GM12892 (cell line): ENCODE measurements around the gene ATG2B.
"Not testable (repeated sequence)": the region's sequence is repeated elsewhere in the genome, so short reads cannot be mapped to it uniquely, and the experiment has no call there.

Experiments used
- DNase-seq: peaks from one replicate; pipeline ENCODE4 v3.0.0; 2011; ENCODE audit not compliant: insufficient read length
- FAIRE-seq: peaks from 2 replicates; lab custom pipeline; 2011; peaks lifted over from hg19 to GRCh38; lab: Jason Lieb, UNC
- POLR2A ChIP-seq: IDR thresholded peaks from 2 replicates; pipeline ENCODE4 v1.6.1; 2011; ENCODE audit warnings: low read depth, low read length, control low read depth
- POLR2AphosphoS5 ChIP-seq: IDR thresholded peaks from 2 replicates; pipeline ENCODE4 v1.6.1; 2011; ENCODE audit warnings: low read depth, low read length, control low read depth
- TAF1 ChIP-seq: IDR thresholded peaks from 2 replicates; pipeline ENCODE4 v1.6.1; 2011; ENCODE audit warnings: low read depth, mild to moderate bottlenecking, control low read depth, low read length, borderline replicate concordance

ATG2B gene

DNA sequence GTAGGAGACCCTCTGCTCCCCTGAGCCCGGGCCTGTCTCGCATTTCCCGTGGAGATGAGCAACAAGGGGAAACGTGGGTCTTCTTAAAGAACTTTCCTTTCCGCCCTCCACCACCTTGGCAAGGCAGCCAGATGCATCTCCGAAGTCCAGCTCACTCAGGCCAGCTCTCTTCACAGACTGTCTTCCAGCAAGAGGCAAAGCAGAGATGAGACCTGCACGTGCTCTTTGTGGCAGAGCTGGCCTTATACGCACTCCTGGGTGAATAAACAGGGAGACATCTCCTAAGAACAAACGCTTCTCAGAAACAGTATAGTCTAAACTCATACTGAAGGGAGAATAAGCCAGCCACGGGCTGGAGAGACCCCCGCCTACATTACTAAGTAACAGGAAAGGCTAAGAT, 108.5 kb downstream of the ATG2B start:
- DNase-seq (no peak), FAIRE-seq (no peak)
- TF ChIP-seq POLR2AphosphoS5 (no peak), POLR2A (no peak), TAF1 (no peak)

DNA sequence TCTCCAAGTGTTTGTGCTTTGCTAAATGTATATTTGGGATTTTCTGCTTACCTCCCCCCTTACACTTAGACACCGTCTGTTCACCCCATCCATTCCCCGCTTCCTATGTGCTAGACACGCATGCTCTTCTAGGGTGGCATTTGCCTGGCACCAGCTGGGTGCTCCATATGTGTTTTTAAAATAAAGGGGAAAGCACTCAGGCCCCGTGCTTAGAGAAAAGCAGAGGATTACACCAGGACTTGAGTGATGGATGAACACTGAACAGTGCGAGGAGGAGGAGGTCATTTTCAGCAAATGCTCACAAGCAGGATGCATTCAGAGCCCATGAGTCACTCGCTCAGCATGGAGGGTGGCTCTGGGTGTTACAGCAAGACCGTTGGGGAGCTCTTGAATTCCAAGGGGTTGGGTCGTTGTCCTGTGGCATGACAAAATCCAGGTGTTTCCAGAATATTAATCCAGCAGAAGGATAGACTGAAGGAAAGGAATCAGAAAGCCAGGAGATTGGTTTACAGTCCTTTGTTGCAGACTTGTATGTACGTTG, 110.1 kb downstream of the ATG2B start:
- TF ChIP-seq TAF1 (no peak), POLR2AphosphoS5 (no peak)
- DNase-seq (no peak), FAIRE-seq (no peak)

DNA sequence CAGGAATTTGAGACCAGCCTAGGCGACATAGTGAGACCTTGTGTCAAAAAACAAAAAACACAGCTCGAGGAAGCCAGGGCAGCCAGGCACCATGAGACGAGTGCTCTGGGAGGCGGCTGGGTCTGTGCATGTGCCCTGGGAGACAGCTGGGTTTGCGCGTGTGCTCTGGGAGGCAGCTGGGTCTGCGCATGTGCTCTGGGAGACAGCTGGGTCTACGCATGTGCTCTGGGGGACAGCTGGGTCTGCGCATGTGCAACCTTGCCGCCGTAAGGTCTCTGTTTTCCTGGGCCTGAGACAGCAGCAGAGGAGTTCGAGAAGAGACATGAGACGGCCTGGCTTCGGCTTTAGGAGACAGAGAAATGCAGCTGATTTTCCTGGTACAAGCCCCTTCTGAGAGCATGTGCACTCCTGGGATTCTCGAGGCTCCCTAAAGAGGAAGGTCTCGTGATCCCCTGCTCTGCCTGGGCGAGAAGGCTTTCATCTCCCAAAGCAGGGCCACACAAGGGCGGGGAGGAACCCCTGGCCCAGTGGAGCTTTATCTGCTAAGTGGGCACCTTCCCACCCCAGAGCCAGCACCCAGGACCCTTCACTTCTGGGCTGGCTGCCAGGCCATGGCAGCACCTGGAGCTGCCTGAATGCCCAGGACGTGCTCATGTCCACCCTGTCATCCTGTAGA, 110.7 kb downstream of the ATG2B start:
- TF ChIP-seq POLR2AphosphoS5 (no peak), TAF1 (no peak), POLR2A (no peak)
- no peak for DNase-seq
- FAIRE-seq, result no peak

DNA sequence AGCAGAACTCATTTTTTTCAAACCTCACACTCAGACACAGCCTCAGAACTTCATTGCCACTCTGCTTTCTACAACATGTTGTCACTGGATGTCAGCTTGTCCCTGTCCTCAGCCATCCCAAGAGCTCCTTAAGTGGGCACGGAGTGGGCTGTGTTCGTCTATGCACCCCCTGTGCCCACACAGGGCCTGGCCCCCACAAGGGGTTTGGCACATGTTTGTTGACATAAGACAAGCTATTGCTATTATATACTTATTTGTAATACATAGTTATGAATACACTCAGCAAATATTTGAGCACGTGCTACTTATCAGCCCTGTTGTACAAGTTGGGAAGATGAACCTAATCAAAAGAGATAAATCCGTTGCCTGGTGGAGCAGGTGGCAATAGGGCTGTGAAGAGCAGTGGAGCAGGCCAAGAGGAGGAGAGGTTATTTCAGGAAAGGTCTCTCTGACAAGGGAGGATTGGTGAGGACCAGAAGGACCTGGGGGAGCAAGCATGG, 111.4 kb downstream of the ATG2B start:
- DNase-seq (no peak), FAIRE-seq (no peak)
- TF ChIP-seq TAF1 (no peak), POLR2A (no peak), POLR2AphosphoS5 (no peak)

DNA sequence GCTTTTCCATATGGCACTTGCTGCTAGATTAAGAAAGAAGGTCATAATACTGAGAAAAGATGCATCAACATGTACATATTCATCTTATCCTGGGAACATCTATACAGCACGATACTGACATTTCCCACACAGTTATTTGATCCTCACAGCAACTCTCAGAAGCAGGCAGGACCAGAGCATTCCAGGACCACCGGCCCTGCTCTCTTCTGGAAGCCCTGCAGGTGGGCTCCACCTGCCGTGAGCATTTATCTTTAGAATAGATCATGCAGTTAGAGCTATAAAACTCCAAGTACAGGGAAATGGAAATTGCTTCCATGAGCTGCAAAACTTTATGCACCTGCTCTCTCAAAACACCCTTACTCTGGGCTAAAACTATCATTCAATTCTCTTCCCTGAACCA, 112.7 kb downstream of the ATG2B start:
- no peak for FAIRE-seq
- no peak for DNase-seq
- TF ChIP-seq TAF1 (no peak), POLR2A (no peak), POLR2AphosphoS5 (no peak)

DNA sequence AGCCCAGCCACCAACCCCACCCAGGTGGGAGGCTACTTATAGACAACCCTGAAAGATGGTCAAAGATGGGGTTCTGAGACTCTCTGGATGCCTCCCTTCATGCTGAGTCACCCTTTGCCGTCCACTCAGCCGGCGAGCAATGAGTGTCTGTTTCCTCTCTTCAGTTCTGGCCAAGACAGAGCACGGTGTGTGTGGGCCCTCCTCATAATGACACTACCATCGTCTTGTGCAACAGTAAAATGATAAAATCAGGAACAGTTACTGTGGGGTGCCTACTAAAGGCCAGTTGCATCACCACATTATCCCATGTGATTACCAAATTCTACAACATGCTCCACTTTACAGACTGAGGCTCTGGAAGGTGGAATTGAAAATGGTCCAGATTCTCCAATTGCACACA, 114.1 kb downstream of the ATG2B start:
- no peak for FAIRE-seq
- TF ChIP-seq POLR2AphosphoS5, result no peak
- TF ChIP-seq POLR2A, result no peak
- TF ChIP-seq TAF1, result no peak
- no peak for DNase-seq

DNA sequence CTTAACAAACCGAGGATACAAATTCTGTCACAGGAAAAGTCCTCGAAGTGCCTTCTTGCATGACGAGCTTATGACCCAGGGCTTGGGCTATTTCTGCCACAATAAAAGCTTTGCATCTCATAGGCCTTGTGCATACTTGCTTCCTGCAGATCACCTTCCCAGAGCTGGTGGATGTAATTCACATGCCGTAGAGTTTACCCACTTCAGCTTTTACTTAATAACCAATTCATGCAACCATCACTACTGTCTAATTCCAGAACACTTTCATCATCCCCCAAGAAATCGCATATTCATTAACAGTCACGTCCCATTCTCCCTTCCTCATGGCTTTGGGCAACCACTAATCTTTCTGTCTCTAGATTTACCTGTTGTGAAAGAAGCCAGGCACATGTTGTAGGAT, 116.1 kb downstream of the ATG2B start:
- DNase-seq (no peak), FAIRE-seq (no peak)
- no peak for TF ChIP-seq TAF1
- no peak for TF ChIP-seq POLR2A
- no peak for TF ChIP-seq POLR2AphosphoS5

DNA sequence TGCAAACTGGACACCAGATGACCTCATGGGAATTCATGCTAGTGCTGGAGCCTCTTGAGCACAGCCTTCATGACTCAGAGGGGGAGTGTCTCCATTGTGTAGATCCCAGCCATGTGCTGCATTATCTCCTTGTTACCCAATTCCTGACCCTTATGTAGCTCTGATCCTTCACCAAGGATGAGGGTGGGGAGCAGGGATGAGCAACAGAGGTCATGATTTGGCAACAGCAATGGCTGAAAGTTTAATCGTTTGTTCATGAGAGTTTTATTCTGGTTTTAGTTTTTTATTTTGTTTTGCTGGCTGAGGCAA, 116.6 kb downstream of the ATG2B start:
- DNase-seq, result no peak
- no peak for TF ChIP-seq POLR2A
- TF ChIP-seq POLR2AphosphoS5, result no peak
- TF ChIP-seq TAF1, result no peak
- no peak for FAIRE-seq

DNA sequence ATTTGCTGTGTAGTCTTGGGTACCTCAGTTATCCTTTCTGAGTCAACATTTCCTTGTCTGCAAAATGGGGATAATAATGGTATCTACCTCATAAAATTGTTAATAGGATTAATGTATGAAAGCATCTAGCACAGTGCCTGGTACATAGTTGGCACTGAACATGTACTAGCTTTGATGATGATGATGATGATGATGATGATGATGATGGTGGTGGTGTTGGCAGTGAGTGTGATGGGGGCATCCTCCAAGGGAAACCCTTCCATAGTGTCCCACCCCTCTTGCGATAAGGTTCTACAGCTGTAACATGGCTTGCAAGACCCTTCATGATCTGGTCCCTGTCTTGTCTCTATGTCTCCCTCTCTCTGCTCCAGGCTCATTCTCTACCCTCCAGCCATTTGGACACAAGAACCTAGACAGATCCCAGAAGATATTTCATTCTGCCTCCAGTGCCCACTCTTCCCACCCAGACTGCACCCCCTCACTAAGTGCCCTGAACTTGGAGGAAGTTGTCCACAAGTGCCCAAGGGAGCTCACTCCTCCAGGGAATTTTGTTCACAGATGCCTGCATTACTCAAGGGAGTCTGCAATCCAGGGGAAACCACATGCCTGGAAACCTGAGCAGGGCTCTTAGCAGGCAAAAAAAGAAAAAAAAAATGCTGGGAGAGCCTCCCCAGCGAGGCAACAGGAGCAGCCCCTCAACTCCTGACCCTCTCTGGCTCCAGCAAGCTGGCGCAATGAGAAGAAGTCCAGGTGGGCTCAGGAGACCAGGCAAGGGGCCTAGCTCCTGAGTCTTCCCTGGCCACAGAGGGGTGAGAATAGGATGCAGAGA, 117.2 kb downstream of the ATG2B start:
- DNase-seq (no peak), FAIRE-seq (no peak)
- no peak for TF ChIP-seq POLR2A
- no peak for TF ChIP-seq TAF1
- TF ChIP-seq POLR2AphosphoS5, result no peak

DNA sequence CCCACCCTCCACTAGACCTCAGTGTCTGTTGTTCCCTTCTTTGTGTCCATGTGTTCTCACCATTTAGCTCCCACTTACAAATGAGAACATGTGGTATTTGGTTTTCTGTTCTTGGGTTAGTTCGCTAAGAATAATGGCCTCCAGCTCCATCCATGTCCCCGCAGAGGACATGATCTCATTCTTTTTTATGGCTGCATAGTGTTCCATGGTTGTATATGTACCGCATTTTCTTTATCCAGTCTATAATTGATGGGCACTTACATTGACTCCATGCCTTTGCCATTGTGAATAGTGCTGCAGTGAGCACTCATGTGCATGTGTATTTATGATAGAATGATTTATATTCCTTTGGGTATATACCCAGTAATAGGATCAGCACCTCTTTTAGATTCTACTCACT, 118.1 kb downstream of the ATG2B start:
- not testable (repeated sequence) for FAIRE-seq, DNase-seq

DNA sequence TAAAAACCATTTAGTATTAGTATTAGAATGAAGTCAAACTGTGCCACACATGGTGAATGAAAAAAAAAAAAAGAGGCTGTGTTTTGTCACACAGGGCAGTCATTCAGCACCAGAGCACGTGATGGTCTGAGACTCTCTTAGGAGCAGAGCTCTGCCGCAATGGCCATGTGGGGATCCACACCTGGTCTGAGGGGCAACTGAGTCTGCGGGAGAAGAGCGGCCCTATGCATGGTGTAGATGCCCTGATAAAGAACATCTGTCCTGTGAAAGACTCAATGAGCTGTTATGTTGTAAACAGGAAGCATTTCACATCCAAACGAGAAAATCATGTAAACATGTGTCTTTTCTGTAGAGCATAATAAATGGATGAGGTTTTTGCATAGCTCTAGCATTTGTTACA, 119.4 kb downstream of the ATG2B start:
- FAIRE-seq, result no peak
- TF ChIP-seq POLR2AphosphoS5 (no peak), POLR2A (no peak), TAF1 (no peak)
- DNase-seq, result no peak

DNA sequence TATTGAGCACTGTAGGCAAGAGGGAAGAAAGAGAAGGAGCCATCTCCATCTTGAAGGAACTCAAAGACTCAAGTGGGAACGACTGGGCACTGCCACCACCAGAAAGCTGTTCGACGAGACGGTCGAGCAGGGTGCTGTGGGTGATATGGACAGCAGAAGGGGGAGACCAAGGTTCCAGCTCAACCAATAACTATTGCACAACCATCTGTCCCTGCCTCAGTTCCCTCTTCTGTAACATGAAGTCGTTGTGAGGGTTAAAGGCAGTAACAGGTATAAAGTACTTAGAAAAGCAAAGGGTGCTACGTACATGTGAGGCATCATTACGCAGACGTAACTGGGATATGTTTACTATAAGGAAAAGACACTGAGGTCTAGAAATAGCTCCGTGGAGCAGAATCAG, 121.0 kb downstream of the ATG2B start:
- TF ChIP-seq POLR2AphosphoS5 (no peak), TAF1 (no peak), POLR2A (no peak)
- no peak for DNase-seq
- FAIRE-seq, result no peak
